HG03342 (cell line): Measurements from ENCODE around the gene CAPN13.

Experiments
- ATAC-seq: cut with Tn5 transposase; IDR thresholded peaks from one replicate; pipeline ENCODE4 v1.9.1; 2021; ENCODE audit warnings: mild to moderate bottlenecking, moderate library complexity; ENCODE audit not compliant: unreplicated experiment

Gene CAPN13

GRCh38 chr2:30684516-30684915, 122.7 kb downstream of the CAPN13 start:
- ATAC-seq, result no peak

GRCh38 chr2:30684026-30684425, 123.2 kb downstream of the CAPN13 start:
- ATAC-seq, result no peak

GRCh38 chr2:30683236-30683956, 123.8 kb downstream of the CAPN13 start:
- ATAC-seq, result no peak

- no peak for ATAC-seq
Observed at GRCh38 chr2:30681022-30681421, 126.2 kb downstream of the CAPN13 start.

- ATAC-seq, result no peak
Observed at GRCh38 chr2:30680121-30680520, 127.1 kb downstream of the CAPN13 start.

GRCh38 chr2:30679426-30680088, 127.7 kb downstream of the CAPN13 start:
- no peak for ATAC-seq

DNA sequence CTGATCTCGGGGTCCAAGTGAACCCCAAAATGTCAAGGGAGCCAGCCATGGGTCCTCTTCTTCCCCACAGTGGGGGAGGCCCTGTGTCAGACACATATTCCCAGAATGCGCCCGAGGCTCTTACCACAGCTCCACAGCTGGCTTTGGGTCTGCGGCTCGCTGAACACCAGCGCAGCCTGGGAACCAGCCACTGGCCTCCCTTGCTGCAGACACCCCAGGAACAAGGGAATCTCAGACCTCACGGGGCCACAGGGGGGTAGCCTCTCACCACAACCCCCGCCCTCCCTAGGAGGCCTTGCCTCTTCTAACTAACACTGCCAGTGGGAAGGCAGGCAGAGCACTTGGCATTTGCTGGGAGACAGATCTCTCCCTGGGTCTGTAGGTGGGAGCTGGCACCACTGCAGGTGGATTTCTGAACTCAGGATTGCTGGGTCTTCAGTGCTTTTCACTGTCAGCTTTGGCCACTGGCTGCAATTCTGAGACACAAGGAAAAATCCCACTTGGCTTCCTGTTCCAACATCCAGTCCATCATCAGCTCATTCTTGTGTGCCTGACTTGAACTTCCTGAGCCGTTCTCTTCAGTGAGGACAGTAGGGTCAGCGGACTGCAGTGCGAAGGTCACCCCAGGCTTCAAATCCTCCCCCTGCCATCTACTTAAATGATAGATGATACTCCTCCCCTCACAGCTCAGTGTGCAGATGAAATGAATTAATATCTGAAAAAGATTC, 128.7 kb downstream of the CAPN13 start:
- no peak for ATAC-seq

DNA sequence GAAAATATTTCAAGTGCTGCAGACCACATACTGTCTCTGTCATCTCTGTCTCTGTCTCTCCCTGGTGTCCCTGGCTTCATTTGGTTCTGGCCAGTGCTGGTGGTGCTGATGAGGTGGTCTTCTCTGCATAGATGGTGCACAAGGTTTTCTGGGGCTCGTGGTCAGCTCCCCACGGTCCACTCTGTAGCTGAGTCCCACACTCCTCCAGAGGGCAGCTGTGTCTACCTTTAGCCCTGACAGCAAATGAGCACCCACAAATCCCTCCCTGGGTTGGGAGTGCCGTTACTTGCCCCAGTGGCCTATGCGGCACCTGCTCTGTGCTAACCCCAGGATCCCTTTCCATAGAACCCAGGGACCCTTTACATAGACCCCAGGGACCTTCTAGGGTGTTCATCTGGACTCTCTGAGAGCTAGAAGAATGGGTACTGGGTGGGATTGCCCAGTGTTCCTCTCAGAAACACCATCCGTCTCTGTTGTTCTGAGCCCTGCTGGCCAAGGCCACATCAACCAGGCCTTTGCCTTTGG, 129.3 kb downstream of the CAPN13 start:
- ATAC-seq, result no peak

- ATAC-seq, result no peak
Observed at GRCh38 chr2:30677231-30677630, 130.0 kb downstream of the CAPN13 start.

DNA sequence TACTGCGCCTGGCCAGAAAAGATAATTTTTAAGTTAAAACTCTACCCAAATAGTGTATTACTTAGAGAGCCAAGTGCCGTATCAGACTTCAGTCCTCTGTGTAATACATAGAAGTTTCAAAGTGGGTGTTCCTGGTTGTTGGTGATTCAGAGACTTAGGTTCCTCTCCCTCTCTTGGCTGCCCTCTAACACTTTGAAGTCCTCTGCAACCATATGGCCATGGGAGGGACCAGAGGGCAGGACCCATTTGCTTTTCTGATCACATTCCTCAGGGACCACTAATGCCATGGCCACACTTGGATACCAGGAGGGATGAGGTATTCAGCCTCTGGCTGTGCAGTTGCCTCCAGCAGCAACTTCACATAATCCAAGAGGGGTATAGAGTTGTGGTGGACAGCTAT, 131.5 kb downstream of the CAPN13 start:
- no peak for ATAC-seq

- ATAC-seq, result no peak
Observed at GRCh38 chr2:30673127-30673526, 134.1 kb downstream of the CAPN13 start.
